HG03135 (cell line): ENCODE measurements around the gene MESD.
"Not testable (repeated sequence)": the region's sequence is repeated elsewhere in the genome, so short reads cannot be mapped to it uniquely, and the experiment has no call there.

Experiments
- ATAC-seq: cut with Tn5 transposase; IDR thresholded peaks from one replicate; pipeline ENCODE4 v1.9.1; 2021; ENCODE audit warnings: mild to moderate bottlenecking, moderate library complexity; ENCODE audit not compliant: unreplicated experiment

MESD gene

GRCh38 chr15:80967451-80967850 lies 22.2 kb downstream of the MESD start:
- ATAC-seq = no peak

GRCh38 chr15:80966431-80967197 lies 23.0 kb downstream of the MESD start:
- no peak for ATAC-seq

- ATAC-seq = not testable (repeated sequence)
Observed at GRCh38 chr15:80965454-80965853, 24.2 kb downstream of the MESD start.

- no peak for ATAC-seq
Observed at GRCh38 chr15:80958818-80959495, 30.7 kb downstream of the MESD start.

- ATAC-seq = no peak
Observed at GRCh38 chr15:80957976-80958375, 31.6 kb downstream of the MESD start.

GRCh38 chr15:80957556-80957955 lies 32.1 kb downstream of the MESD start:
- no peak for ATAC-seq

- ATAC-seq = not testable (repeated sequence)
Observed at GRCh38 chr15:80955571-80956452, 33.8 kb downstream of the MESD start.

- ATAC-seq = no peak
Observed at GRCh38 chr15:80953953-80954778, 35.5 kb downstream of the MESD start.

- ATAC-seq = no peak
Observed at GRCh38 chr15:80953001-80953952, 36.3 kb downstream of the MESD start.

GRCh38 chr15:80951941-80952340 lies 37.7 kb downstream of the MESD start:
- ATAC-seq = no peak

- ATAC-seq = no peak
Observed at GRCh38 chr15:80950291-80951078, 39.1 kb downstream of the MESD start.

- no peak for ATAC-seq
Observed at GRCh38 chr15:80949756-80950155, 39.9 kb downstream of the MESD start.

- no peak for ATAC-seq
Observed at GRCh38 chr15:80948651-80949292, 40.8 kb downstream of the MESD start.

GRCh38 chr15:80946576-80946975 lies 43.0 kb downstream of the MESD start:
- no peak for ATAC-seq

- ATAC-seq = no peak
Observed at GRCh38 chr15:80945605-80946004, 44.0 kb downstream of the MESD start.

- no peak for ATAC-seq
Observed at GRCh38 chr15:80944818-80945217, 44.8 kb downstream of the MESD start.

- no peak for ATAC-seq
Observed at GRCh38 chr15:80942746-80943565, 46.7 kb downstream of the MESD start.
